ENCODE measurements around the gene HSPG2. TPM values are rescaled to one million over a fixed set of nuclear protein-coding genes. Genes with fewer than 3 reads are reported as not detected.

Gene HSPG2
- total and polyA plus RNA-seq, 11 donors: 164 to 608 (median 304) TPM

DNA sequence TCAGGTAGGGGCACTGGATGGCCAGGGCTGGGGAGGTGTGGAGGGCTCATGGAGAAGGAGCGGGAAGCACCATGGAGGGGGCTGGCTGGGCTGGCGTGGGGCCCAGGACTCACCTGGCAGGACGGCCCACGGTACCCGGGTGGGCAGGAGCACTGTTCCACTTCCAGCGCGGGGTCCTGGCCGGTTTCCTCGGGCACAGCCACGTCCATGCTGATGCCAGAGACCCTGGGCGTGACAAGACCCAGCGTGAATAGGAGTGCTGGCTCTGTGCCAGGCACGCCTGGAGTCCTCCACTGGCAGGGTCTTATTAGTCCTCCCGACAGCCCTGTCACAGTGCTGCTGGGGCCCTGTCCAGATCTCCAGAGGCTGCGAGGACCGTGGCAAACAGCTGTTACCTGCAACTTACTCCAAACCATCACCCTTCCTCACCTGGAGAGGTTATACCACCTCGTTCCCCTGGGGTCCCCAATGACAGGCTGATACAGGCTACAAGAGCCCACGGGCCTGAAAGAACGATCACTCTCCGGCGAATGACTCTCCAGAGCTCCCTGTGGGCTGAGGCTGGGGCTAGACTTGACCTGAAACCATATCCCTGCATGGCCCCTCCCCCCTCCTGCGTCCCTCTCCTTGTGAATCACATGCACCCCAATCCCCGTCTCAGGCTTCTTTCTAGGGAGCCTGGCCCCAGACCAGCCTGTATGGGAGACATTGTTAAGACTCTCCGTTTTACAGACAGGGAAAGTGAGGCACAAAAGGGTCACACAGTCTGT is 62.1 kb downstream of the HSPG2 start:
- H3K27ac ChIP-seq: peak overlapping the region in 1 of 12 donors; percentile 48
- DNase-seq (no peak), ATAC-seq (no peak)
- no peaks in the 10 kb centered on the region for H3K9me3 ChIP-seq
- H3K36me3 ChIP-seq: peaks cover 4 to 100% (median 93%) of the 10 kb centered on the region in 9 donors
- no peaks in the 10 kb centered on the region for H3K27me3 ChIP-seq
- WGBS, 4 donors: 71 to 77% (median 73%) methylated on average over 13 to 24 of the region's 24 CpGs
- no peak overlapping the region for H3K4me3 ChIP-seq
- H3K4me1 ChIP-seq: peaks cover 0 to 18% (median 9%) of the 10 kb centered on the region in 12 donors
- TF ChIP-seq, protein P1, sequence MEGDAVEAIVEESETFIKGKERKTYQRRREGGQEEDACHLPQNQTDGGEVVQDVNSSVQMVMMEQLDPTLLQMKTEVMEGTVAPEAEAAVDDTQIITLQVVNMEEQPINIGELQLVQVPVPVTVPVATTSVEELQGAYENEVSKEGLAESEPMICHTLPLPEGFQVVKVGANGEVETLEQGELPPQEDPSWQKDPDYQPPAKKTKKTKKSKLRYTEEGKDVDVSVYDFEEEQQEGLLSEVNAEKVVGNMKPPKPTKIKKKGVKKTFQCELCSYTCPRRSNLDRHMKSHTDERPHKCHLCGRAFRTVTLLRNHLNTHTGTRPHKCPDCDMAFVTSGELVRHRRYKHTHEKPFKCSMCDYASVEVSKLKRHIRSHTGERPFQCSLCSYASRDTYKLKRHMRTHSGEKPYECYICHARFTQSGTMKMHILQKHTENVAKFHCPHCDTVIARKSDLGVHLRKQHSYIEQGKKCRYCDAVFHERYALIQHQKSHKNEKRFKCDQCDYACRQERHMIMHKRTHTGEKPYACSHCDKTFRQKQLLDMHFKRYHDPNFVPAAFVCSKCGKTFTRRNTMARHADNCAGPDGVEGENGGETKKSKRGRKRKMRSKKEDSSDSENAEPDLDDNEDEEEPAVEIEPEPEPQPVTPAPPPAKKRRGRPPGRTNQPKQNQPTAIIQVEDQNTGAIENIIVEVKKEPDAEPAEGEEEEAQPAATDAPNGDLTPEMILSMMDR (IDR thresholded peaks at IDR 0.05): no peak
- TF ChIP-seq POLR2A (IDR thresholded peaks at IDR 0.05): no peak
- intact Hi-C loops (cut with DNase I): no loop called here

DNA sequence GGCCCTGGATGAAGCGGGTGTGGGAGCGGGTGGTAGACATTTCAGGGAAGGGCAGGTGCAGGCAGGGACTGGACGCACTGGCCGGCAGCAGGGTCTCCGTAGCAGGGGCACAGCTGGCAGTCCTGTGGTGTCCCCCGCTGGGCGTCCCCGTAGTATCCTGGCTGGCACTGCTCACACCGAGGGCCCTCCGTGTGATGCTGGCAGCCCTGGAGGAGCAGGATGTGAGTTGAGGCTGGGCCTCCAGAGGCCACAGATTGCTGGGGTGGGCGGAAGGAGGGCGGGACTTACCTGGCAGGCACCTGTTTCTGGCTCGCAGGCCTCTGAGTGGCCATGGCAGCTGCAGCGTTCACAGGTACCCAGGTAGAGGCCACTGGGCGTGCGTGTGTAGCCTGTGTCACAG is 62.8 kb downstream of the HSPG2 start:
- no peak for DNase-seq
- no peak overlapping the region for H3K4me3 ChIP-seq
- peaks cover 0 to 23% (median 12%) of the 10 kb centered on the region in 12 donors for H3K4me1 ChIP-seq
- intact Hi-C loops (cut with DNase I): no loop called here
- TF ChIP-seq POLR2A (IDR thresholded peaks at IDR 0.05): no peak
- TF ChIP-seq, protein P1 (IDR thresholded peaks at IDR 0.05): no peak
- H3K27ac ChIP-seq: peak overlapping the region in 1 of 12 donors; percentile 48
- H3K36me3 ChIP-seq: peaks cover 4 to 100% (median 91%) of the 10 kb centered on the region in 9 donors
- no peaks in the 10 kb centered on the region for H3K27me3 ChIP-seq
- no peak for ATAC-seq
- 88 to 94% (median 91%) methylated on average over 15 to 16 of the region's 16 CpGs for WGBS, 4 donors
- H3K9me3 ChIP-seq: no peaks in the 10 kb centered on the region

GRCh38 chr1:21873761-21874160 is 63.3 kb downstream of the HSPG2 start:
- WGBS, 4 donors: 90 to 93% (median 91%) methylated on average over 10 of the region's 10 CpGs
- H3K27ac ChIP-seq: peak overlapping the region in 1 of 12 donors; percentile 48
- no peak for ATAC-seq
- H3K4me1 ChIP-seq: peaks cover 0 to 23% (median 13%) of the 10 kb centered on the region in 12 donors
- TF ChIP-seq POLR2A (IDR thresholded peaks at IDR 0.05): no peak
- TF ChIP-seq, protein P1 (IDR thresholded peaks at IDR 0.05): no peak
- no peak for DNase-seq
- H3K36me3 ChIP-seq: peaks cover 4 to 100% (median 89%) of the 10 kb centered on the region in 9 donors
- intact Hi-C loops (cut with DNase I): no loop called here
- H3K27me3 ChIP-seq: no peaks in the 10 kb centered on the region
- H3K9me3 ChIP-seq: no peaks in the 10 kb centered on the region
- H3K4me3 ChIP-seq: no peak overlapping the region

DNA sequence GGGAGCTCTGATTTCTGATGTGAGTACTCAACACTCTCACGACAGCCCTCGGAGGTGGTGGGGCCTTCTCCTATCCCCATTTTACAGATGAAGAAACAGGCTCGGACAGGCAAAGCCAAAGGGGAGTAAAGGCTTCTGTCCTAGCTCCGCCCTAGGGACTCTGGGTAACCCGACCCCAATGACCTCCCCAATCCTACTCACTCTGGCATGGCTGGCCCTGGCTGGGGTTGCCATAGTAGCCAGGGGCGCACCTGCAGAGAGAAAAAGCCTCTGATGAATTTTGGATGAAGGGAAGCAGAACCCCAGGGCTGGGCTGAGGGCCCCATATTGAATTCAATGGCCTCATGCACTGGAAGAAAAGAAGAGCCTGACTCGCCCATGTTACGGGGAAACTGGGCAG is 63.9 kb downstream of the HSPG2 start:
- intact Hi-C loops (cut with DNase I): no loop called here
- Histone ChIP-seq H3K4me1 (peaks cover 0 to 23% (median 13%) of the 10 kb centered on the region in 12 donors), H3K27me3 (no peaks in the 10 kb centered on the region), H3K9me3 (no peaks in the 10 kb centered on the region), H3K27ac (peak overlapping the region in 1 of 12 donors; percentile 57), H3K4me3 (no peak overlapping the region), H3K36me3 (peaks cover 4 to 100% (median 88%) of the 10 kb centered on the region in 9 donors)
- WGBS, 4 donors: 89 to 95% (median 89%) methylated on average over 8 of the region's 8 CpGs
- TF ChIP-seq, protein P1 (IDR thresholded peaks at IDR 0.05): no peak
- TF ChIP-seq POLR2A (IDR thresholded peaks at IDR 0.05): no peak
- ATAC-seq (no peak), DNase-seq (no peak)
